WERI-Rb-1 (cell line): ENCODE measurements around the gene LRRC25.

Experiments
- DNase-seq: peaks from one replicate; pipeline ENCODE4 v3.0.0-alpha.2; 2020
- H3K27ac ChIP-seq: fragments of 250-450 bp; sonication (Bioruptor Pico); 2 replicates; pipeline ENCODE4 v1.5.1; 2020; ENCODE audit warnings: mild to moderate bottlenecking, moderate library complexity
- H3K27me3 ChIP-seq: fragments of 250-450 bp; sonication (Bioruptor Pico); 2 replicates; pipeline ENCODE4 v1.5.1; 2021; ENCODE audit warnings: mild to moderate bottlenecking, low read depth, moderate library complexity; ENCODE audit not compliant: insufficient read depth, severe bottlenecking
- H3K36me3 ChIP-seq: fragments of 250-450 bp; sonication (Bioruptor Pico); 2 replicates; pipeline ENCODE4 v1.5.1; 2020; ENCODE audit warnings: mild to moderate bottlenecking, moderate library complexity
- H3K4me3 ChIP-seq: 2 replicates; pipeline ENCODE4 v1.5.1; 2011; ENCODE audit warnings: low read depth, mild to moderate bottlenecking, control low read depth, low read length
- H3K9me3 ChIP-seq: fragments of 250-450 bp; sonication (Bioruptor Pico); 2 replicates; pipeline ENCODE4 v1.5.1; 2021; ENCODE audit warnings: mild to moderate bottlenecking, moderate library complexity; ENCODE audit not compliant: severe bottlenecking
- CTCF ChIP-seq: IDR thresholded peaks from 2 replicates; pipeline ENCODE4 v1.5.1; 2011; ENCODE audit warnings: low read depth, mild to moderate bottlenecking, control low read depth, inconsistent platforms, low read length

Gene LRRC25

GRCh38 chr19:18379803-18380747 is 17.3 kb downstream of the LRRC25 start:
- H3K4me3 ChIP-seq, result no peak overlapping the region
- no peaks in the 10 kb centered on the region for H3K27me3 ChIP-seq
- no peaks in the 10 kb centered on the region for H3K36me3 ChIP-seq
- no peaks in the 10 kb centered on the region for H3K9me3 ChIP-seq
- TF ChIP-seq CTCF, result no peak
- H3K27ac ChIP-seq, result no peak overlapping the region
- DNase-seq, result peak; percentile 31

GRCh38 chr19:18377026-18377425 is 20.4 kb downstream of the LRRC25 start:
- no peak for DNase-seq
- Histone ChIP-seq H3K9me3 (no peaks in the 10 kb centered on the region), H3K4me3 (no peak overlapping the region), H3K27ac (no peak overlapping the region), H3K36me3 (no peaks in the 10 kb centered on the region), H3K27me3 (no peaks in the 10 kb centered on the region)
- no peak for TF ChIP-seq CTCF

DNA sequence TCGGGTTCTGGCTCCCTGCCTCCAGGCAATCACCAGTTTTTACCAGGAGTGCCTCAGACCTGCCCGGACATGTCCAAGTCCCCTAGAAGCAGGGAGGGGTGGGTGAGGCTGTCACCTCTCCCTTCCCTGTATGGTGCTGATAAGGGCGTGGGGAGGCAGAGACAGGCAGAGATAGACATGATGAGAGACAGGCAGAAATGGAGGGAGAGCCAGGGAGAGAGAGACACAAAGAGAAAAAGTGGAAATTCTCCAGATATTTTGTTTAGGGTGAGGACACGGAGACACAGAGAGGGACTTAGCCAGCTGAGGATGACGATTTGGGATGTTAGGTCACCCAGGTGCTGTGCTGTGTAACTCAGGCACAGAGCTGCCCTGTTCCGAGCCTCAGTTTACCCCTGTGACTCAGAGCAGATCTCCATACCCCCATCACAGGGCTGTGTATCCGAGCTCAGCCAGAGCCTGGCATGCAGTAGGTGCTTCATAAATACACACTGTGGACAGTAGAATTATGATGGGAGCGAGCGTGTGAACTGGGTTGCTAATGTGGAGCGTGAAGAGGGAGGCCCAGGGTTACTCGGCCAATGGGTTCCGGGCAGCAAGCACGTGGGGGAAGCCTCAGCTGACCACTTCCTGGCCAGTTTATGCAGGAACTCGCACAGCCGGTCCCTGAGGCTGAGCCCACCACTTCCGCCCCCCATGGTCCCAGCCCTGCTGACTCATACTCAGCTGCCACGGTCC is 23.4 kb downstream of the LRRC25 start:
- Histone ChIP-seq H3K4me3 (no peak overlapping the region), H3K9me3 (no peaks in the 10 kb centered on the region), H3K27ac (peak overlapping the region; percentile 64), H3K27me3 (no peaks in the 10 kb centered on the region), H3K36me3 (no peaks in the 10 kb centered on the region)
- TF ChIP-seq CTCF, result no peak
- DNase-seq, result peak; percentile 73

DNA sequence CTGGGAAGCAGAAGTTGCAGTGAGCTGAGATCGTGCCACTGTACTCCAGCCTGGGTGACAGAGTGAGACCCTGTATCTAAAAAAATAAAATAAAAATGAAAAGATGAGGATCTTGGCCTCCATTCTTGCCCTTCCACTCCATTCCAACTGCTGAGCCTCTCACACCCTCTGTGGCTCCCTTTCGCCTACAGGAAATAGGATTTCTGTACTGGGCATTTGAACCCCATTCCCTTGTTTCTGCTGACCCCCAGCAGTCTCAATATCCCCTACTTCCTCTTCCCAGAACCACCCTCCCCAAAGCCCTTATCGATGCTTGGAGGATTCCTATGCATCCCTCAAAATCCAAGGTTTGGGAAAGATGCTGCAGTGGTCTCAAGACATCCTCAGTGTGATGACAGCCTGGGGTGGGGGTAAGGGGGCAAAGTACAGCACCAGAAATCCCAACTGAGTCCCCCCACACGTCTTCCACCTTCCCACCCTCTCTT is 24.0 kb downstream of the LRRC25 start:
- no peak for TF ChIP-seq CTCF
- no peaks in the 10 kb centered on the region for H3K27me3 ChIP-seq
- no peaks in the 10 kb centered on the region for H3K9me3 ChIP-seq
- no peaks in the 10 kb centered on the region for H3K36me3 ChIP-seq
- no peak overlapping the region for H3K4me3 ChIP-seq
- DNase-seq, result no peak
- H3K27ac ChIP-seq, result peak overlapping the region; percentile 64

DNA sequence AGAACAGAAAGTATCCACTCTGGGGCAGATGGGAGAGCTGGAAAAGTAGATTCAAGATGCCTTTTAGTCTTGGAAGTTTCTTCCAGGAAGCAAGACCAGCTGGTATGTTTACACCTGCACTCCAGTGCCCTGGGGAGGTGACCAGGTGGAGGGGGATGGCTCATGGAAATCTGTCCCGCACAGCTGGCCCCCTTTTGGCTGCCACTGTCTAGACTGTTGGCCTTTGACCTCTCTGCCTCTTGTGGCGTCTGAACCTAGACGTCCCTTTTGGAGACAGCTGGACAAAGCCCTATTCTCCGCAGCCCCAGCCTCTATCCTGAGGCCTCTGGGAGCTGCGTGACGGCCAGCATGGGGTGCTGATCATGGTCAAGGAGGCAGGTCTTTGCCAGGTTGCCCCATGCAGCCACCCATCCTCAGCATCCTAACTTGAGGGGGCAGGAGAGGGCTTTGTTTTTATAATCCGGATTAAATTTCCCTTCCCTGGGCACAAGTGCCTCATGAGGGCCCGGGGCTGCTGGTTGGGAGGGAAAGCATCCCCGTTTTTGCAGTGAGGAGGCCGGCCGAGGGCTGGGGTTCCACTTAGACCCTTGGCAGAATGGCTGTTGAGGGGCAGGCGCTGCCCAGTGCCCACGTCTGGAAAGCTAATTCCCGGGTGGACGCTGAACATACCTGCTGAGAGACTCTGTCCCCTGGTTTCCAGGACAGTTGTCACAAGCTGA is 28.8 kb downstream of the LRRC25 start:
- TF ChIP-seq CTCF, result no peak
- no peaks in the 10 kb centered on the region for H3K9me3 ChIP-seq
- no peak for DNase-seq

More for the DNA sequence above, 28.8 kb downstream of the LRRC25 start:
- peaks cover 5% of the 10 kb centered on the region; the same call in 1 of the 2 replicates for H3K36me3 ChIP-seq
- peak overlapping the region; percentile 49 for H3K27ac ChIP-seq
- no peak overlapping the region for H3K4me3 ChIP-seq
- no peaks in the 10 kb centered on the region for H3K27me3 ChIP-seq
